Effector CD4-positive, alpha-beta T cell (primary cell): ENCODE measurements around the gene NFASC. TPM values are rescaled to one million over a fixed set of nuclear protein-coding genes. Genes with fewer than 3 reads are reported as not detected.

Experiments
- DNase-seq: peaks from one replicate; pipeline ENCODE4 v3.0.0-alpha.2; 2020
- total RNA-seq: gene quantifications from one replicate; lab custom pipeline; 2026; lab: John Stamatoyannopoulos, UW

Gene NFASC
- total RNA-seq = not detected

GRCh38 chr1:204870160-204870912, at the start of gene NFASC:
Gene NFASC (plus strand): TSS chr1:204870862. CDS start chr1:204944316, 73,454 bp downstream.
- no peak for DNase-seq

GRCh38 chr1:204821476-204821875, 49.2 kb upstream of the NFASC start:
- DNase-seq = no peak

- DNase-seq = no peak
Measured at GRCh38 chr1:204821924-204822323, 48.7 kb upstream of the NFASC start.

- no peak for DNase-seq
Measured at GRCh38 chr1:204826970-204827369, 43.7 kb upstream of the NFASC start.

GRCh38 chr1:204828352-204828850, 42.3 kb upstream of the NFASC start:
- DNase-seq = no peak

- no peak for DNase-seq
Measured at GRCh38 chr1:204829133-204829825, 41.4 kb upstream of the NFASC start.

GRCh38 chr1:204830747-204831146, 39.9 kb upstream of the NFASC start:
- no peak for DNase-seq

- DNase-seq = no peak
Measured at GRCh38 chr1:204831186-204831585, 39.5 kb upstream of the NFASC start.

- DNase-seq = no peak
Measured at GRCh38 chr1:204834336-204834735, 36.3 kb upstream of the NFASC start.

GRCh38 chr1:204834752-204835151, 35.9 kb upstream of the NFASC start:
- no peak for DNase-seq

GRCh38 chr1:204835737-204836136, 34.9 kb upstream of the NFASC start:
- no peak for DNase-seq

- no peak for DNase-seq
Measured at GRCh38 chr1:204836856-204837255, 33.8 kb upstream of the NFASC start.

GRCh38 chr1:204837440-204838084, 33.1 kb upstream of the NFASC start:
- no peak for DNase-seq

GRCh38 chr1:204841316-204841715, 29.3 kb upstream of the NFASC start:
- no peak for DNase-seq

GRCh38 chr1:204841798-204842197, 28.9 kb upstream of the NFASC start:
- DNase-seq = no peak

GRCh38 chr1:204842369-204842768, 28.3 kb upstream of the NFASC start:
- no peak for DNase-seq

- DNase-seq = no peak
Measured at GRCh38 chr1:204842892-204843291, 27.8 kb upstream of the NFASC start.

GRCh38 chr1:204846546-204846945, 24.1 kb upstream of the NFASC start:
- no peak for DNase-seq

- DNase-seq = no peak
Measured at GRCh38 chr1:204848579-204848978, 22.1 kb upstream of the NFASC start.

GRCh38 chr1:204852854-204853253, 17.8 kb upstream of the NFASC start:
- no peak for DNase-seq

GRCh38 chr1:204853436-204853835, 17.2 kb upstream of the NFASC start:
- no peak for DNase-seq

- no peak for DNase-seq
Measured at GRCh38 chr1:204854286-204854685, 16.4 kb upstream of the NFASC start.

- no peak for DNase-seq
Measured at GRCh38 chr1:204858363-204858821, 12.3 kb upstream of the NFASC start.

GRCh38 chr1:204859861-204860267, 10.8 kb upstream of the NFASC start:
- no peak for DNase-seq
